NCI-H748 treated with DMSO at 0.1 percent for 48 hours (cell line): ENCODE data around the gene SMG9.
"Not testable (repeated sequence)": the region's sequence is repeated elsewhere in the genome, so short reads cannot be mapped to it uniquely, and the experiment has no call there.

Experiments used
- DNase-seq: peaks from one replicate; lab custom pipeline; 2025; lab: John Stamatoyannopoulos, UW

The SMG9 gene

DNA sequence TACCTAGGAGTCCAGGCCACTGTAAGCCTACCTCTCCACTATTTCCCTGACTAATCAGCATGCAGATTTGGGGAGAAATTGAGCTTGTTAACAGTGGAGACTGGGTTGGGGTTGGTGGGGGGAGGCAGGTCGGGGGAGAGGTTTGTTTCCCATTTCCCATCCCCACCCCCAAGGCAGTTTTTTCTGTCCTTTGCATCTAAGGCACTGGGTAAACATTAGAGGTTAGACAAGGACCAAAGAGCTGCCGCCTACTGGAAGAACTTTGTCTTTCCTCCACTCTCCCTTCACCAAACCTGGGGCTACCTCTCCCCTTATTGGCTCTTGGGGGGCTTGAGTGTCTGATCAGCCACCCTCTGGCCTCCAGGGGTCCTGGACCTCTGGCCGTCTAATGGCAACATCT lies 25.1 kb upstream of the SMG9 start:
- no peak for DNase-seq

DNA sequence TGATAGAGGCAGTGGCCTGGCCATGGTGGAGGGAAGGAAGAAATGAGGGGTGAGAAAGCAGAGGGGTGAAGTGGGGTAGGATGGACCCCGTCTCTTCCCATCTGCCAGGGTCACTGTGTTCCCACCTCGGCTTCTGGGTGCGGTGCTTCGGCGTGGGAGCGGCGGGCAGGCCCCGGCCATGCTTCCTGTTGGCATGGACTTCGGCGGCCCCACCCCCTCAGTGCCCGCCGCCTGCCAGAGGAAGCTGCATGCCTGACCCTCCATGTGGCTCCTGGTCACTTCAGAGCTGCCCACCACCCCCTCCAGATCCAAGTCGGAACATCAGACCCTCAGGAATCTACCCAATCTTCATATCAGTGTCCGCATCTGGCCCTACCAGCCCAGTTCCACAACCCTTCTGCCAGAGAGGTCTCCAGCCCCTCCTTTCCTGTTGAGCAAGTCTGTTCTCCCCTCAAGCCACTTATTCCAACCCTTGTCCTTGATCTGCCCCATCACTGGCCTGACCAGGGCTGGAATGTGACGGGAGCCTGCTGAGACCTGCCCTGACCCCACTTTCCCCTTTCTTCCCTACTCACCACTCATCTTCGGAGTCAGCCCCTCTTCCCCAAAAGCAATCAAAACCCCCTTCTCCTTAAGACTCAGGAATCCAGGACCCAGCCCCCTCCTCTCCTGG lies 24.5 kb upstream of the SMG9 start:
- DNase-seq: no peak

GRCh38 chr19:43778651-43779050 lies 23.9 kb upstream of the SMG9 start:
- DNase-seq: peak; percentile 42

DNA sequence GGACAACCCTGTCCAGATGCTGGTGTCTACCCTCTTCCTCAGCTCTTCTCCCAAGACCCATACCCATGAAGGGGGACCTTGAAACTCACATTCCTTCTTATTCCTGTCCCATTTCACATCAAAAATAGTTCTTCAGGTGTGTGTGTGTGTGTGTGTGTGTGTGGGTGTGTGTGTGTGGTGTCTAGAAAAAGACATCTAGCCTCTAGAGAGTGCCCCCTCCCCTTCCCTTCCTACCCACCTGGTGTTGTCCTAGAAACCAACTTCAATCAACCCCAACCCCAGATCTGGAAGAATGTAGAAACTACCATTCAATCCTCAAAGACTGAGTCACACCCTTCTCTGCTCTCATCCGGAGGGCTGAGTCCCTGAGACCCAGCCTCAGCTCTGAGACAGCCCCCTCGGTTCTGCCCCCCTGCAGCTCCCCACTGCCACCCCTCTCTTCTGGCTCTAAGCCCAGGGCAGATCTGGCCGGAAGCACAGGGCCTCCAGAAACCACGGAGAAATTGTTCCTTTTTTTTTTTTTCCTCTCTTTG lies 22.5 kb upstream of the SMG9 start:
- DNase-seq: no peak

GRCh38 chr19:43776286-43776685 lies 21.5 kb upstream of the SMG9 start:
- DNase-seq: no peak

DNA sequence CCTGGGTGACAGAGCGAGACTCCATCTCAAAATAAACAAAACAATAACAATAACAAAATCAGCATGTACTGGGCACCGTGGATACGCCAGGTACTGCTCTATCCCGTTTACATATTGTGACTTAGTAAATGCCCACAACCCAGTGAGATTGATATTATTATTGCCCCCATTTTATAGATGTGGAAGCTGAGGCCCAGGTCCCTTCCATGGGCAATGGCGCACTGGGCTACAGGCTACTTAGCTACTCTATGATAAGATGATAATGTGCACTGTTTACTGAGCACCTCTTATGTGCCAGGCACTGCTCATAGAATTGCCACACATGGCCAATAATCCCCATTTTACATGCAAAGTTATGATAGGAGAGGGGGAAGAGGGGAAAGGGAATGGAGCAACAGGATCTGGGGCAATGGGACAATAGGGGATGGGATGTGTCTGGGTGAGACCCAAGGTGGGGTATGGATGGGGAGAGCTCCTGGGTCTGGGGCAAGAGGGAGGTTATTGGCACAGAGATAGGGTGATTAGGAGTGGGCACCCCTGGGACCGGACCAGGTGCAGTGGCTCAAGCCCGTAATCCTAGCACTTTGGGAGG lies 20.6 kb upstream of the SMG9 start:
- DNase-seq: no peak

DNA sequence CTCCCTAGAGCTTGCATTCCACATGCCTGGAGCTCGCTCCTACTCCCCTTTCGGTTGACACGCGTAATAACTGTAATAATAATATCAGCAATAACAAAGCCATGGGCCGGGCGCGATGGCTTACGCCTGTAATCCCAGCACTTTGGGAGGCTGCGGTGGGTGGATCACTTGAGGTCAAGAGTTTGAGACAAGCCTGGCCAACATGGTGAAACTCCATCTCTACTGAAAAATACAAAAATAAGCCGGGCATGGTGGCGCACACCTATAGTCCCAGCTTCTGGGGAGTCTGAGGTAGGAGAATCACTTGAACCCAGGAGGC lies 20.1 kb upstream of the SMG9 start:
- DNase-seq: not testable (repeated sequence)

- no peak for DNase-seq
Observed at GRCh38 chr19:43774103-43774939, 19.6 kb upstream of the SMG9 start.

- DNase-seq: no peak
Observed at GRCh38 chr19:43773725-43774102, 19.0 kb upstream of the SMG9 start.

GRCh38 chr19:43769256-43769655 lies 14.5 kb upstream of the SMG9 start:
- DNase-seq: no peak

- DNase-seq: no peak
Observed at GRCh38 chr19:43768273-43769050, 13.7 kb upstream of the SMG9 start.

GRCh38 chr19:43767818-43768217 lies 13.1 kb upstream of the SMG9 start:
- no peak for DNase-seq

- DNase-seq: no peak
Observed at GRCh38 chr19:43767316-43767715, 12.6 kb upstream of the SMG9 start.

- DNase-seq: no peak
Observed at GRCh38 chr19:43766755-43767043, 11.9 kb upstream of the SMG9 start.

GRCh38 chr19:43765109-43765876 lies 10.5 kb upstream of the SMG9 start:
- no peak for DNase-seq

GRCh38 chr19:43764684-43765083 lies 9.9 kb upstream of the SMG9 start:
- not testable (repeated sequence) for DNase-seq

DNA sequence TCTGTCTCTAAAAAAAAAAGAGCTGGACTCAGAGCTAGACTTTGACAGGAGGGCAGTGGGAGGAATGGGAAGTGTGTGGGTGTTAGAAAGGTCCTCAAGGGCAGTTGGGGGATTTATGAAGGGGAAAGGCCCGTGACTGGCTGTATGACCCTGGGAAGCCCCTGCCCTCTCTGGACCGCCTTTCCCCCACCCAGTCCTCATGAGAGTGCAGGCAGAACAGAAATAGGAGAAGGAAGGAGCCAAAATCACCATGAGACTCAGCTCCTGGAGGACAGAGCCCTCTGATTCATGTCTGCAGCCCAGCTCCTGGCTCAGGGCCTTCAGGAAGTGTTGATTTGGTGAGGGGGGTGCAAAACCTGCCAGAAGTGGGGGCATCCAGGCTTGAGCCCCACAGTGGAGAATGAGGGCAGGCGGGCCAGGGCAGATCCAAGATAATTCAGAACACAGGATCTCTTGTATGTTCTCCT lies 8.7 kb upstream of the SMG9 start:
- no peak for DNase-seq

DNA sequence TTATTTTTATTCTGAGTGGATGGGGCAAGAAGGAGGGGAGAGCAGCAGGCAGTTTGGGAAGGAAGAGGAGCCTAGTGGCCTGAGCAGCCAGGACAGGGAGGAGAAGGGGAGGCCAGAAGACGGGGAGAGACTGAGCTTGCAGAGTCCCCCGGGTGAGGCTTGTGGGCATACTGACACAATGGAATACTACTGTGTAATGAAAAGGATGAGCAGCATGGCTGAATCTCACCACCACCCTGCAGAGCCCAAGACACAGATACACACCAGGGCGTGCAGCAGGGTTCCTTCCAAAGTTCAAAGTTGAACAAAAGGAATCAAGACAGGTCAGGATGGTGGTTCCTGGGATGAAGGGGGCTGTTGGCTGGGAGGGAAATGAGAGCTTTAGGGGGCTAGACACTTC lies 8.1 kb upstream of the SMG9 start:
- DNase-seq: no peak

- no peak for DNase-seq
Observed at GRCh38 chr19:43760941-43761340, 6.2 kb upstream of the SMG9 start.

DNA sequence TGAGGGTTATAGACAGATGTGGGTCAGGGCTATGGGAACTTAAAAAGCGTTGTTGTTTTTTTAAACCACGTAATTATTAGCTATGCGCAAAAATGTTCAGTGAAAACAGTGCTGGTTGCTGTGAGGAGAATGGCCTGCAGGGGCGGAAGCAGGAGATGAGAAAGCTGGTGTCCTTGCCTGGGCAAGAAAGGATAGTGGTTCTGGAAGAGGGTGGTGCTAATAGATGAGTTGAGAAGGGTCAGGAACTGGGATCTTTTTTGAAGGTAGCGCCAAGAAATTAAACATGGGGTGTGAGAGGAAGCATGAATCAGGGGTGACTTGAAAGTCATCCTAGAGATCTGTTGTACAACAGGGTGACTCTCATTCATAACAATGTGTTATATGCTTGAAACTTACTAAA lies 4.8 kb upstream of the SMG9 start:
- DNase-seq: no peak

- DNase-seq: peak; percentile 93
Observed at GRCh38 chr19:43755256-43755801, 567 bp upstream of the SMG9 start.

GRCh38 chr19:43754253-43754502 lies 584 bp downstream of the SMG9 start:
- no peak for DNase-seq
